GM11168 (cell line): ENCODE measurements around the gene GRB10.

Experiments used
- in situ Hi-C: fragments of 300-500 bp; cut with MboI; formaldehyde crosslinking; loops from one replicate; pipeline ENCODE4 v1.12.0; 2022; ENCODE audit warnings: low sequenced_read_pairs; ENCODE audit not compliant: unreplicated experiment

GRB10 gene

DNA sequence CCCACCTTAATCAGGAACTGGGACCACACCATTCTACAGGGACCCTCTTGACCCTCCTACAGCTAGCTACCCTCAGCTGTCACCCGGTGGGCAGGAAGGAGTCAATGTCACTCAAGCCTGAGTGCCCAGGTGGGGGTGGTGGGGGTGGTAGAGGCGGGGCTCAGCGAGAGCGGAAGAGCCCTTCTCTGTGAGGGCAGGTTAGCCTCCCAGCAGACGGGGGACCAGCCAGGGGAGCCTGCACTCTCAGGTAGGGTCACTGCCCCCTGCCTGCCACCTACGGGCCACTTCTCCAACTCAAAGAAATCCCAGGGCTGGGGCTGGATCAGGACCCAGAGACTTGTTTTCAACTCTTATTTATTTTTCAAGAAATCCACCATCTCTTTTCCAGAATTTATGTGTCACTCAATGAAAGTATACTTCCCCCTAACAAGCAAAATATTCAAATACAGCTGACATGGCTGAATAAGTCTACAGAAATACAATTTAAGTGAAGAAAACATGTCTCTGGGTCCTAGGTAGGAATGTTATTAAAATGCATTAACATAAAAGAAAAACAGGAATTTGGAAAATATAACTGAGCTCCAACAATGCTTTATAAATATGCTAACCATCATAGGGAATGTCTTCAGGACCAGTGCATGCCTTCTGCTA, 154.1 kb downstream of the GRB10 start:
- in situ Hi-C loops, result no loop called here

DNA sequence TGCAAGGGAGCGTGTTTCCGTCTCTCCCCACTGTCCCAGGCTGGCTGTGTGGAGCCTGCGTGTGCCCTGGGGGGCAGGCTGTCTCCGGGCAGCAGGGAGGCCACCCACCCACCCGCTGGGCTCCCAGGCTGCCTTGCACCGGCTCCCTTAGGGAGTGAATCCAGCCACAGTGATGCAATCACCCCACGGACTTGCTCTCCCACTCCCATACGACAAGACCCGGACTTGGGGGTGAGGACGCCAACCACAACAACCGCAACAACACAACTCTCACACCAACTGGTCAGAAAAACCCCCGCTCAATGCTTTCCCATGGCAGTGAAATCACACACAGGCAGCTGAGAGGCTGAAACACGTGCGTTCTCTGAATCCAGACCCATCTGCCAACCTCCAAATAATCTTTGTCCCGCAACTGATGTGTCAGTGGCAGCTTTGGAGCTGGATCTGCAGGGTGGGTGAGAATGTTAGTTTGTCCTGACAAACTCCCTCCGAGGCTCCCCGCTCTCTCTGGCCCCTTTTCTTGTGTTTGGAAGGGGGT, 154.8 kb downstream of the GRB10 start:
- in situ Hi-C loops, result no loop called here

GRCh38 chr7:50626286-50626685, 156.4 kb downstream of the GRB10 start:
- in situ Hi-C loops, result no loop called here

- in situ Hi-C loops, result no loop called here
Measured at GRCh38 chr7:50625360-50625759, 157.3 kb downstream of the GRB10 start.

DNA sequence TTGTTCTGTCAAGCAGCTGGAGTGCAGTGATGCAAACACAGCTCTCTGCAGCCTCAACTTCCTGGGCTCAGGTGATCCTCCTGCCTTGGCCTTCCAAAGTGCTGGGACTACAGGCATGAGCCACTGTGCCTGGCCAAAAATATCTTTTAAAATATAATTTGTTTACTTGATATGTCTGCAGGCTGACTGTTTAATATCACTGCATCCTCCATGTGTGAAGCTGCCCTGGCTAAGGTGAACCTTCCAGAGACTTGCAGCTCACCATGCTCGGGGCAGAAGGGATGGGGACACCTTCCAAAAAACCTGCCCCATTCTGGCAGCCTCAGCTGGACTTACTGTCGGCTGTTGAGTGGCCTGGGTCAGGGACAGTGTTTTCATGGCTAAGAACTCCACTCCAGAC, 159.9 kb downstream of the GRB10 start:
- in situ Hi-C loops, result no loop called here

GRCh38 chr7:50621973-50622490, 160.7 kb downstream of the GRB10 start:
- in situ Hi-C loops, result no loop called here

GRCh38 chr7:50621206-50621605, 161.5 kb downstream of the GRB10 start:
- in situ Hi-C loops, result no loop called here

GRCh38 chr7:50620433-50620832, 162.3 kb downstream of the GRB10 start:
- in situ Hi-C loops, result no loop called here

DNA sequence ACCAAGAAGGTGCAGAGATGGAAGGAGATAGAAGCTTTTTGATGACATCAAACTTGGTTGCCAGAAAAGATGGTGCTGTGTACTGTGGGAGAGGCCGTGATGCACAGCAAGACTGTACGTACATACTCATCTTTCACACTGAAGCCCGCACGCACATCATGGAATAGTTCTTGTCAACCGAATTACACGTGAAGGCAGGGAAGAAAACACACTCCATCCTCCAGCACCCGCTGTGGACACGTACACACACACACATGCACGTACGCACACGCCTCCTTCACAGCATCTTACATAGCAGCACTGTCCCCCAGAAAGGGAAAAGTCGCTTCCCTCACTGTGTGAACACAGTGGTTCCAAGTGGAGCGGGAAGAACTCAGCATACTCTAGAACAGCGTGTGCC, 163.0 kb downstream of the GRB10 start:
- in situ Hi-C loops, result no loop called here

GRCh38 chr7:50618281-50618680, 164.4 kb downstream of the GRB10 start:
- in situ Hi-C loops, result no loop called here

DNA sequence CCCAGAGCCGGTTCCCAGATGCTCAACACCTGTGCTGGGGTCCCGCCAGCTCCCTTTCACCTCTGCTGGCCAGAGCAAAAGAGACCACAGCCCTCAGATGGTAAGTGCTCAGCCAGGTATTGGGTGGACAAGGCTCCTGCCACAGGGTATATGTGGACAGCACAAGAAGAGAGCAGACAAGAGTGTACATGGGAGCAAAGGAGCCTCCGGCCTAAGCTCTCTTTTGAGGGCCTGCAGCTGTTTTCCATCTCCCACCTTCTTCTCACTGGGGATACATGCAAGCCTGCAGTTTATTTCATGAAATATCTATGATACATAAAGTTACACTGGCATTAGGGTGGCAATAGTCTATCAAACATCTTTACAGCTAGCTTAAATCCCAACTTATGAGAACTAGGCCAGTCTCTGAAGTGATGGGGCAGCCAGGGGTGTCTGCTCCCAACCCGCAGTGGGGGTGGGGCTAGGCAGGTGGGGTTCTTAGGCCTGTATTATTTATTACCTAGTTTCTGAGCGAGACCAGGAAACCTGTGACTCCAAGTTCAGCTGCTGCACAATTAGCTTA, 167.1 kb downstream of the GRB10 start:
- in situ Hi-C loops, result no loop called here

- in situ Hi-C loops, result loop anchor here (5.0 kb wide), 1 partner anchor 82 kb away; no protein-coding TSS in a partner anchor
Measured at GRCh38 chr7:50614721-50615518, 167.8 kb downstream of the GRB10 start.

DNA sequence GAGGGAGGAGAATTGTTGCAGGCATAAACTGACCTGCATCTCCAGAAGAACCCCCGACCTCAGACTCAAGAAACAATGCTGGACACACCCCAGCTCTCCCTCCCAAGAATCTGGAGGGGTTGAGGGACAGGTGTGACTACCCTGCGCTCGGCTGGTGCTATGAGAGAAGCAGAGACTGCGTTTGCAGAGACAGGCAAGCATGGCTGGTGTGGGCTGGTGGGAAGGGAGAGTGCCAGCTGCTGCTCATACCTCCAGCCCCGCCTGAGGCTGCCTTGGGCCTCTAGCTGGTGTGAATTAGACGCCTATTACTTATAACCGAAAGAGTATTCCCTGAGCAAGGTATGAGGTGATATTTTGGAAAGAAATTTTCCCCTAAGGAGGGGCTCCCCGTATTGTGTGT, 169.2 kb downstream of the GRB10 start:
- in situ Hi-C loops, result loop anchor here (5.0 kb wide), 1 partner anchor 84 kb away; no protein-coding TSS in a partner anchor

DNA sequence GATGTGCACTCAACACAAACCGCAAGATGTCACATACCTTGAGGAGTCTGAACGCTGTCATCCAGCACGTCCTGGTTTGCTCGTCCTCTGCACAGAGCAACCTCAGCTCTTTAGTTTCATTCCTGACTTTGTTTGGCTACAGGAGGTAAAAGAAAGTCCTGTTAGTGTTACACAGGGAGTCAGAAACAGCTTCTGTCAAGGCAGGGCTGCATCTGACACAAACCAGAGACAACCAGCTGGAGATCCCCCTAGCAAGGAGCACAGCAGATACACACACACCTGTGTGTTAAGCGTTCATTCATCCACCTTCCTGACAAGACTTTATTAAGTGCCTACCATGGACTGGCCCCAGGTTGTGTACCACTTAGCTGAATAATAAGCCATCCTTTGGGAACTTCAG, 170.0 kb downstream of the GRB10 start:
- in situ Hi-C loops, result loop anchor here (5.0 kb wide), 1 partner anchor 85 kb away; no protein-coding TSS in a partner anchor

- in situ Hi-C loops, result loop anchor here (5.0 kb wide), 1 partner anchor 87 kb away; no protein-coding TSS in a partner anchor
Measured at GRCh38 chr7:50610521-50611277, 172.0 kb downstream of the GRB10 start.

- in situ Hi-C loops, result no loop called here
Measured at GRCh38 chr7:50608196-50608906, 174.3 kb downstream of the GRB10 start.

DNA sequence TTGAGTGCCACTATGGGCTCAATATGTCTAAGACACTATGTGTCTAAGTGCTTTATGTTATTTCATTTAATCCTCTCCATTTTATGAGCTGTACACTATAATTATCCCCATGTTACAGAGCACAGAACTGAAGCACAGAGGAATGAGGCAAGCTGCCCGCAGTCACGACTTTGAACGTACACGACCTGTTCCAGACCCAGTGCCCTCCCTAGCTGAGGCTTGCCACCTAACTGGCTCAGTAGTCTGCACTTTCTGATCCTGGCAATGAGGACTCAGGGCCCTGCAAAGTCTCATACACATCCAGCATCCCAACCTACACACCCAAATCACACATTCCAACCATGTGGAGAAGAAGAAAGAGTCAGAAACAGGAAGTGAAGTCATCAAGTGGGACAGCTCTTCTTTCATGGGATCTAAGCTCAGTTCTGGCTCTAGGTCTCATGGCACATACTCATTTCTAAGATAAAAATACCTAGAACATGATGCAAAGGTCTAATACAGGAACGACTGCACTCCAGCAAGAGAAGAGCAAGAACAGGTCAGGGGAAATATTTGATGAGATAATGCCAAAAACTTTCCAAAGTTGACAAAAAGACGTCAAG, 175.1 kb downstream of the GRB10 start:
- in situ Hi-C loops, result no loop called here

DNA sequence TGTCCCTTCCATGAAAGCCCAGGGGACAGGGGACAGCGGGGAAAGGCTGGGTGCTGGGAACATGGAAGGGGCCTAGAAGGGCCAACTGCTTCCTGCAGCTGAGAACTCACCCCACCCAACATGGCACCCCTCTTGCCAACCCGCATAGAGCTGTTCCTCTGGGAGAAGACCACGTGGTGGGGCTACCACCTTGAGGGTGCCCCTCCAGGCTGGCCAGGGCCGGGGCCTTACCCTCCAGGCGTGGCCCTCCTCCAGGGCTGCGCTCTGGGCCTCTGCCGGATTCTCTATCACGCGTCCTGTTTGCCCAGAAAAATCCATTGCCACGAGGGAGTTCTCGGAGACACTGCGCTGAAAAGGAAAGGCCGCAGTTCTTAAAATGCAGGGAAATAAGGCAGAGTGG, 177.6 kb downstream of the GRB10 start:
- in situ Hi-C loops, result no loop called here

DNA sequence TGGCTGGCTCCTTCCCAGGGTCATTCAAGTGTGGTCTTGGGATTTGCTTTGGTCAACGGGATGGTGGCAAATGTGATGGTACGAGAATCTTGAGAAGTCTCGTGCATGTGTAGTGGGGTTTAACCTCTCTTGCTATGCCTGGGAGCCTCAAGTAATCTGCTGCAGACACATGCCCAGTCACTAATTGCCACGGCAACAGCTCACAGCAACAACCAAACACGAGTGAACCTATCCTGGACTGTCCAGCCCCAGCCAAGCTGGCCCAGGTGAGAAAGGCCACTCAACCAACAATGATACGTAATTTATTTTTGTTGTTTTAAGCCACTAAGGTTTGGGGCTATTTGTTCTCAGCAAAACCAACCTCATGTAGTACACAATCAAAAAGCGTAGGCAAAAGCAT, 179.4 kb downstream of the GRB10 start:
- in situ Hi-C loops, result no loop called here
